ENCODE measurements around the gene LHFPL2. TPM values are rescaled to one million over a fixed set of nuclear protein-coding genes. Genes with fewer than 3 reads are reported as not detected.

Gene LHFPL2
- total RNA-seq, 4 donors from 2014 or later = 14.7 to 127 (median 28.0) TPM

DNA sequence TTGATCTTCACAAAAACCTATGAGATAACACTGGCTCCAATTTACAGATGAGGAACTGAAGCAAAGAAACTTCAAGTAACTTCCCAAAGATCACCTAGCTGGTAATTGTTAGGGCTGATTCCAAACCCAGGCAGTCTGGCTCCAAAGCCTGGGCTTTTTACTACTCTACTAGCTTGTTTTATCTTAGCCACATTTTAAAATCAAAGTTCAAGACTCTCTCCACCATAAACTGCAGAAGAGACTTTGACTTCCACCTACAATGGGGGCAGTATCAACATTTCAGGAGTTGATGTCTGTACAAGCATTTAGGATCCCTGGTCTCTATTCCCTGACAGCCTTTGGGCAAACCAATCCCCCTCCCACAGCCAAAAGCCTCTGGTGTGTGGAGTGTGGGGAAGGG lies 33.8 kb downstream of the LHFPL2 start:
- Histone ChIP-seq H3K9me3 (no peaks in the 10 kb centered on the region), H3K27ac (peak overlapping the region; percentile 40 to 47), H3K4me3 (no peak overlapping the region), H3K36me3 (no peaks in the 10 kb centered on the region), H3K27me3 (no peaks in the 10 kb centered on the region), H3K4me1 (peaks cover 2 to 12% of the 10 kb centered on the region in 2 donors)
- TF ChIP-seq, protein P1, sequence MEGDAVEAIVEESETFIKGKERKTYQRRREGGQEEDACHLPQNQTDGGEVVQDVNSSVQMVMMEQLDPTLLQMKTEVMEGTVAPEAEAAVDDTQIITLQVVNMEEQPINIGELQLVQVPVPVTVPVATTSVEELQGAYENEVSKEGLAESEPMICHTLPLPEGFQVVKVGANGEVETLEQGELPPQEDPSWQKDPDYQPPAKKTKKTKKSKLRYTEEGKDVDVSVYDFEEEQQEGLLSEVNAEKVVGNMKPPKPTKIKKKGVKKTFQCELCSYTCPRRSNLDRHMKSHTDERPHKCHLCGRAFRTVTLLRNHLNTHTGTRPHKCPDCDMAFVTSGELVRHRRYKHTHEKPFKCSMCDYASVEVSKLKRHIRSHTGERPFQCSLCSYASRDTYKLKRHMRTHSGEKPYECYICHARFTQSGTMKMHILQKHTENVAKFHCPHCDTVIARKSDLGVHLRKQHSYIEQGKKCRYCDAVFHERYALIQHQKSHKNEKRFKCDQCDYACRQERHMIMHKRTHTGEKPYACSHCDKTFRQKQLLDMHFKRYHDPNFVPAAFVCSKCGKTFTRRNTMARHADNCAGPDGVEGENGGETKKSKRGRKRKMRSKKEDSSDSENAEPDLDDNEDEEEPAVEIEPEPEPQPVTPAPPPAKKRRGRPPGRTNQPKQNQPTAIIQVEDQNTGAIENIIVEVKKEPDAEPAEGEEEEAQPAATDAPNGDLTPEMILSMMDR (IDR thresholded peaks at IDR 0.05) = no peak
- no peak for TF ChIP-seq POLR2A (IDR thresholded peaks at IDR 0.05)
- intact Hi-C loops (cut with DNase I; ENCODE audit: low total_unique reads) = no loop called here
- DNase-seq = no peak

DNA sequence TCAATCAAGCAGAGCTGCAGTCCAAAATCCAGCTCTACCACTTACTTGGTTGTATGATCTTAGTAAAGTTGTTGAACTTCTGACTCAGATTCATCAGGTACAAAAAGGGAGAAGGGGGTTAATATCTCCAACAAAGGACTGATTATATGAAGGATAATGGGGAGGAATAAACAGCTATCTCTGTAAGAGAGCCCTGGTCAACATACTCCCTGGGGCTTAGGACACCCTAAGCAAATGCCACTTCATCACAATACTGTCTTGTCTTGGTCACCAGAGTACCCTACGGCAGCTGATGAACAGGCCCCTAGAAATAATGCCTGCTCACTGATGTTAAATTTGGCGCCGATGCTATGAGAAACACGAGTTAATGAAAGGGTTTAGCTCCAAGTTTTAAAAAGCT lies 34.8 kb downstream of the LHFPL2 start:
- no peak for DNase-seq
- Histone ChIP-seq H3K4me3 (no peak overlapping the region), H3K36me3 (no peaks in the 10 kb centered on the region), H3K27me3 (no peaks in the 10 kb centered on the region), H3K9me3 (no peaks in the 10 kb centered on the region), H3K4me1 (peaks cover 6 to 12% of the 10 kb centered on the region in 2 donors), H3K27ac (peak overlapping the region; percentile 39 to 40)
- intact Hi-C loops (cut with DNase I; ENCODE audit: low total_unique reads) = no loop called here
- TF ChIP-seq, protein P1 (IDR thresholded peaks at IDR 0.05) = no peak
- no peak for TF ChIP-seq POLR2A (IDR thresholded peaks at IDR 0.05)

DNA sequence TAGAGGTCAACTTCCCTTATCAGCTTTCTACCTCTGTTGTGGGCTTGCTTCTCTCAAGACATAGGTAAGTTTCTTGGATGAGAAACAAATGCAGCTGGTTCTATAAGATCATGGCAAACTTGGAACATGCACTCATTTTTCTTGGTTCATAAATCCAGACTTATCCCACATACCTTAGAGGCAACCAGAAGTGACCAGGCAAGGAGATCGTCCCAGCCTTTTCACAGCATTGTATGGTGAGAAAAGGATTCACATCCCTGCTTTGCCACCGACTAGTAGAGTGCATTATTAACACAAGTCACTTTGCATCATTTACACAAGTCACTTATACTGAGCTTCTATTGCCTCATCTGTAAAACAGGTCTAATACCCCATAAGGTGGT lies 35.4 kb downstream of the LHFPL2 start:
- no peak for TF ChIP-seq POLR2A (IDR thresholded peaks at IDR 0.05)
- TF ChIP-seq, protein P1 (IDR thresholded peaks at IDR 0.05) = no peak
- Histone ChIP-seq H3K9me3 (no peaks in the 10 kb centered on the region), H3K4me1 (peaks cover 6 to 12% of the 10 kb centered on the region in 2 donors), H3K27me3 (no peaks in the 10 kb centered on the region), H3K27ac (peak overlapping the region; percentile 76 to 84), H3K36me3 (no peaks in the 10 kb centered on the region), H3K4me3 (no peak overlapping the region)
- intact Hi-C loops (cut with DNase I; ENCODE audit: low total_unique reads) = no loop called here
- no peak for DNase-seq

DNA sequence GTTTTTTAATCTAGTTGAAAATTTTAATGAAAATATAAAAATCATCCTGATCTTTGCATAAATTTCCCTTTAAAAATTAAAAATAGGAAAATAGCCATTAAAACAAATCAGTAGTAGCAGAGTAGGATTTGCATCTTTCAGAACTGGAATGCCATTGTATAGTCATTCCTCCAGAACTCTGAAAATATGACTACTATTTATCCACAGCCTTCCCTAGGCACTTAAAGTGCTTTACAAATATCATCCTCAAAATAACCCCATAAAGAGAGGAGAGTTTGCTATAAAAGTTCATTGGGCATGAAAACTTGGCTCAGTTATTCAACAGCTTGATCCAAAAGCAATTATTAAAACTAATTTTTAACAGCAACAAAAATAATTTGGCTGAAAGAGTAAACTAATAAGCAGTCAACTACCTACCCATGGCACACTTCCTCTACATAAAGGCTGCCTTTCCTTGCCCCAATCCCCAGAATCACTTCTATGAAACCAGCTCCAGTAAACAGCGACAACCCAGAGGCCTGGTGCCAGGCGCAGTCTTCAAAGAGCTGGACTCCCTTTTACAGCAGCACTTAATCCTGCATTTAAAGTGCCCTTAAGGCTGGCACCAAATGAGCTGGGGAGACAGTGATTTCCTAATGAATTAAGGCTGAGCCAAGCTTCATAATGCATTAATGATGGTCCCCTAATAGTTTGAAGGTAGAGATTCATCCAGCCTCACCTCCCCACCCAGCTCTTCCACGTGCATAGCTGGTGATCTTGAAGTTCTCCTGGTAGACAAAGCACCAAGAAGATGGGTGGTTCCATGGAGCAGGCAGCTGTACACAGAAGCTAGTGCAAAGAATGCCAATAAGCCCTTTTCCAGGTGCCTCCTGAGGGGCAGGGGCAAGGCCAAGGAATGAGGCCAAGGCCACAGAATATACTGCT lies 36.1 kb downstream of the LHFPL2 start:
- Histone ChIP-seq H3K27ac (peak overlapping the region; percentile 76 to 84), H3K4me1 (peaks cover 6 to 12% of the 10 kb centered on the region in 2 donors), H3K4me3 (no peak overlapping the region), H3K36me3 (no peaks in the 10 kb centered on the region), H3K27me3 (no peaks in the 10 kb centered on the region), H3K9me3 (no peaks in the 10 kb centered on the region)
- TF ChIP-seq POLR2A (IDR thresholded peaks at IDR 0.05) = no peak
- TF ChIP-seq, protein P1 (IDR thresholded peaks at IDR 0.05) = no peak
- DNase-seq = no peak
- intact Hi-C loops (cut with DNase I; ENCODE audit: low total_unique reads) = no loop called here

DNA sequence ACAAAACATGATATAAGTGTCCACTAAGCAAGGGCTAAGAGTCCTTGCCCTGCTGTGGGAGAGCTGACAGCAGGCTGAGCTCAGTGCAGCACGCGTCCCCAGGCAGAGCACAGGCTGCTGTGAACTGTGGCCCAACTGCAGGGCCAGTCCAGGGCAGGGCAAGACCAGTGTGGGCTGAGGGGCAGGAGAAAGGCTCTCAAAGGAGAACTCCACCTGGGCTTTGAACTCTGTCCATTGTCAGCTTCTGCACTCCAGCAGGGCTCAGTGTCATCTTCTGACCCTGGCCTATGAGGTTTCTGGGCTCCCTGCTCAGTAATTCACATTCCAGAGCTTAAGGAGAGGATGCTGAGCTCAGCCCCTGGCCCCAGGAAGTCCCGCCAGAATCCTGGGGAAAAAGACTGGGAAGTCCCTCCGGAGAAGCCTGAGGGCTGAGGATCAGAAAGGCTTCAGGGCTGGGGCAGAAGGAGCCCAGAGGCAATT lies 37.4 kb downstream of the LHFPL2 start:
- Histone ChIP-seq H3K4me3 (no peak overlapping the region), H3K4me1 (peaks cover 6 to 12% of the 10 kb centered on the region in 2 donors), H3K27me3 (no peaks in the 10 kb centered on the region), H3K9me3 (no peaks in the 10 kb centered on the region), H3K27ac (peak overlapping the region; percentile 76 to 84), H3K36me3 (no peaks in the 10 kb centered on the region)
- intact Hi-C loops (cut with DNase I; ENCODE audit: low total_unique reads) = no loop called here
- no peak for DNase-seq
- TF ChIP-seq, protein P1 (IDR thresholded peaks at IDR 0.05) = no peak
- no peak for TF ChIP-seq POLR2A (IDR thresholded peaks at IDR 0.05)

All from uterus (tissue), 4 donors.